Omental fat pad (tissue), 4 donors: ENCODE data around the gene ESR1. TPM values are rescaled to one million over a fixed set of nuclear protein-coding genes. Genes with fewer than 3 reads are reported as not detected.
"Not testable (repeated sequence)": the region's sequence is repeated elsewhere in the genome, so short reads cannot be mapped to it uniquely, and the experiment has no call there.

Experiments used
- ATAC-seq: fragments of 150-250 bp; one replicate; pipeline ENCODE4 v1.9.1; 2016; ENCODE audit warnings: mild to moderate bottlenecking, moderate library complexity; ENCODE audit not compliant: low FRiP score
- DNase-seq: peaks from one replicate; pipeline ENCODE4 v3.0.0-alpha.2; 2019; ENCODE audit warnings: low spot score
- CTCF ChIP-seq, 3 donors: fragments of 450-650 bp; IDR thresholded peaks; one replicate each; pipeline ENCODE4 v1.5.1; 2016 to 2017; ENCODE audit warnings: antibody characterized with exemption in 3 of 3, mild to moderate bottlenecking in 3 of 3, moderate library complexity in 2 of 3
- total RNA-seq, 4 donors: library from RNA; depleted of rRNA; stranded (reverse); fragments of >200 nt; gene quantifications; one replicate each; pipeline ENCODE4 v1.1.0, GENCODE V29; 2016

ESR1 gene
- total RNA-seq, 4 donors from 2014 or later: 2.3 to 4.9 (median 3.8) TPM

- TF ChIP-seq CTCF (IDR thresholded peaks at IDR 0.05): no peak
- ATAC-seq: no peak
- no peak for DNase-seq
These were observed 214.8 kb downstream of the ESR1 start for GRCh38 chr6:152022303-152022702.

- no peak for ATAC-seq
- TF ChIP-seq CTCF (IDR thresholded peaks at IDR 0.05): no peak
These were observed 216.1 kb downstream of the ESR1 start for GRCh38 chr6:152023613-152024012.

GRCh38 chr6:152026291-152026690 is 218.8 kb downstream of the ESR1 start:
- TF ChIP-seq CTCF (IDR thresholded peaks at IDR 0.05): no peak
- ATAC-seq (no peak), DNase-seq (no peak)

More at GRCh38 chr6:152023613-152024012, 216.1 kb downstream of the ESR1 start:
- no peak for DNase-seq

GRCh38 chr6:152026744-152027143 is 219.3 kb downstream of the ESR1 start:
- not testable (repeated sequence) for DNase-seq, ATAC-seq

GRCh38 chr6:152033765-152034164 is 226.3 kb downstream of the ESR1 start:
- not testable (repeated sequence) for ATAC-seq, DNase-seq

GRCh38 chr6:152034631-152035030 is 227.1 kb downstream of the ESR1 start:
- DNase-seq (no peak), ATAC-seq (no peak)
- TF ChIP-seq CTCF (IDR thresholded peaks at IDR 0.05): no peak

- DNase-seq (no peak), ATAC-seq (no peak)
- TF ChIP-seq CTCF (IDR thresholded peaks at IDR 0.05): no peak
These were observed 238.6 kb downstream of the ESR1 start for GRCh38 chr6:152046118-152046517.

- DNase-seq (no peak), ATAC-seq (no peak)
- no peak for TF ChIP-seq CTCF (IDR thresholded peaks at IDR 0.05)
These were observed 241.4 kb downstream of the ESR1 start for GRCh38 chr6:152048921-152049320.
